ENCODE data around the gene NUDT13. TPM values are rescaled to one million over a fixed set of nuclear protein-coding genes. Genes with fewer than 3 reads are reported as not detected.

Gene NUDT13
- total and polyA plus RNA-seq, 9 of the 15 experiments (the other 6 are each of a cell fraction or from before 2014, with no cell fraction given) = 4.7 to 11.1 (median 5.6) TPM

- Histone ChIP-seq H3K9ac (ENCODE audit: insufficient read depth in 1 of 2, low read depth in 2 of 2, low read length in 2 of 2) (no peak overlapping the region), H4K20me1 (replicated peaks; ENCODE audit: control insufficient read depth, insufficient read depth, low read length) (0 out of 2 replicates have a peak, but pooled peaks cover 6% of the 10 kb centered on the region), H3K9me3 (replicated peaks; ENCODE audit: control insufficient read depth, insufficient read depth, low read depth, low read length) (no peaks in the 10 kb centered on the region), H3K4me1 (replicated peaks in 1 of 2; ENCODE audit: control insufficient read depth in 2 of 2, insufficient read depth in 2 of 2, low read length in 2 of 2) (peaks cover 0 to 9% of the 10 kb centered on the region in 2 experiments; a peak in 2 of 5 replicates), H3K79me2 (ENCODE audit: control insufficient read depth, insufficient read depth, low read length) (peaks cover 59% of the 10 kb centered on the region), H3K4me2 (ENCODE audit: insufficient read depth, low read length) (no peak overlapping the region), H3K27me3 (ENCODE audit: control insufficient read depth in 2 of 2, insufficient read depth in 2 of 2, low read length in 2 of 2) (no peaks in the 10 kb centered on the region), H3K27ac (ENCODE audit: extremely low read depth, low read depth, low read length) (no peak overlapping the region), H3K36me3 (ENCODE audit: control insufficient read depth, insufficient read depth, low read length) (peaks cover 47% of the 10 kb centered on the region), H2AFZ (ENCODE audit: low read depth, low read length) (no peak overlapping the region), H3K9me1 (ENCODE audit: control insufficient read depth, insufficient read depth, low read length) (no peaks in the 10 kb centered on the region), H3K4me3 (no peak overlapping the region)
- DNase-seq (ENCODE audit: extremely low read depth in 1 of 4, low spot score in 3 of 4) (no peak), ATAC-seq (no peak), FAIRE-seq (no peak)
- WGBS (ENCODE audit: insufficient coverage, low coverage, missing lambda C conversion rate) = 93% methylated on average over 3 of the region's 3 CpGs
- in situ Hi-C loops (cut with MboI) = no loop called here
- no TSS peak for BruUV-seq (replicated peaks)
- TF ChIP-seq UBTF (IDR thresholded peaks at IDR 0.05; ENCODE audit: borderline replicate concordance in 1 of 2, low read depth in 2 of 2, low read length in 2 of 2) = no peak
- peak; percentile 55 for TF ChIP-seq ZNF121 (CRISPR knock-in tag; conservative IDR thresholded peaks at IDR 0.05)
- no peak for TF ChIP-seq FOXO4 (CRISPR knock-in tag; IDR thresholded peaks at IDR 0.05)
- peak; percentile 17 for TF ChIP-seq RBM25 (IDR thresholded peaks at IDR 0.05; ENCODE audit: low read depth, low read length, severe bottlenecking)
- ChIA-PET CTCF (ENCODE audit: low intra/inter-chr PET ratio) (no interaction called here), POLR2A (interaction anchor here (2.6 to 4.1 kb wide), 3 partner anchors 11 to 22 kb away, joined by 9 to 14 read pairs (median 13); partner anchors contain the start of gene P4HA1)
- intact Hi-C loops (cut with micrococcal nuclease) = no loop called here
Measured at GRCh38 chr10:73075829-73076228, 34.4 kb upstream of the NUDT13 start.

Measured in K562 (cell line).